GM23338 (cell line): ENCODE results near the gene GORAB. TPM values are rescaled to one million over a fixed set of nuclear protein-coding genes. Genes with fewer than 3 reads are reported as not detected.

Experiments used
- ATAC-seq: fragments of 200-7000 bp; cut with Tn5 transposase; 3 replicates; pipeline ENCODE4 v1.9.1; 2020
- DNase-seq: peaks from one replicate; pipeline ENCODE4 v3.0.0-alpha.2; 2015; ENCODE audit warnings: low spot score
- H2AFZ ChIP-seq: fragments of 200-600 bp; sonication (generic); 2 replicates; pipeline ENCODE4 v1.8.0; 2016; ENCODE audit warnings: antibody characterized with exemption, mild to moderate bottlenecking, moderate library complexity
- H3F3A ChIP-seq: fragments of 200-600 bp; sonication (generic); replicated peaks from 2 replicates; pipeline ENCODE4 v1.8.0; 2017; ENCODE audit warnings: antibody characterized with exemption, mixed run types, low read depth
- H3K27ac ChIP-seq: fragments of 200-600 bp; sonication (generic); 2 replicates; pipeline ENCODE4 v1.6.1; 2016; ENCODE audit warnings: low read depth
- H3K27me3 ChIP-seq: fragments of 200-600 bp; sonication (generic); 2 replicates; pipeline ENCODE4 v1.8.0; 2016; ENCODE audit warnings: mild to moderate bottlenecking, mixed run types, moderate library complexity; ENCODE audit not compliant: insufficient read depth
- H3K36me3 ChIP-seq: fragments of 200-600 bp; sonication (generic); 2 replicates; pipeline ENCODE4 v1.8.0; 2016; ENCODE audit warnings: mild to moderate bottlenecking; ENCODE audit not compliant: insufficient read depth
- H3K4me1 ChIP-seq: fragments of 200-600 bp; sonication (generic); 2 replicates; pipeline ENCODE4 v1.8.0; 2016; ENCODE audit warnings: mild to moderate bottlenecking, moderate library complexity; ENCODE audit not compliant: insufficient read depth
- H3K4me2 ChIP-seq: fragments of 200-600 bp; sonication (generic); 2 replicates; pipeline ENCODE4 v1.7.1; 2017; ENCODE audit warnings: mixed run types
- H3K4me3 ChIP-seq: fragments of 200-600 bp; sonication (generic); 2 replicates; pipeline ENCODE4 v1.6.1; 2016; ENCODE audit warnings: mixed run types
- H3K79me2 ChIP-seq: fragments of 200-600 bp; sonication (generic); replicated peaks from 2 replicates; pipeline ENCODE4 v1.8.0; 2017; ENCODE audit warnings: mild to moderate bottlenecking; ENCODE audit not compliant: insufficient read depth
- H3K9me2 ChIP-seq: fragments of 200-600 bp; sonication (generic); 2 replicates; pipeline ENCODE4 v1.8.0; 2017; ENCODE audit not compliant: insufficient read depth
- H4K20me1 ChIP-seq: fragments of 200-600 bp; sonication (generic); replicated peaks from 2 replicates; pipeline ENCODE4 v1.8.0; 2017; ENCODE audit warnings: mild to moderate bottlenecking; ENCODE audit not compliant: insufficient read depth
- H3K27ac Mint-ChIP-seq: 2 replicates; pipeline ENCODE4 v1.8.0; 2020; ENCODE audit warnings: inconsistent platforms, mild to moderate bottlenecking, moderate library complexity, mixed read lengths
- H3K27me3 Mint-ChIP-seq: 3 replicates; pipeline ENCODE4 v1.8.0; 2022; ENCODE audit warnings: low read depth, mild to moderate bottlenecking, moderate library complexity, mixed read lengths, inconsistent platforms; ENCODE audit not compliant: insufficient read depth, poor library complexity
- H3K36me3 Mint-ChIP-seq: 3 replicates; pipeline ENCODE4 v1.8.0; 2021; ENCODE audit warnings: low read depth, mild to moderate bottlenecking, inconsistent platforms, moderate library complexity, mixed read lengths
- H3K4me1 Mint-ChIP-seq: 3 replicates; pipeline ENCODE4 v1.8.0; 2020; ENCODE audit warnings: mild to moderate bottlenecking, inconsistent platforms, mixed read lengths
- H3K4me3 Mint-ChIP-seq: 3 replicates; pipeline ENCODE4 v1.8.0; 2021; ENCODE audit warnings: moderate library complexity, mild to moderate bottlenecking, inconsistent platforms, mixed read lengths
- H3K9me3 Mint-ChIP-seq: 3 replicates; pipeline ENCODE4 v1.8.0; 2020; ENCODE audit warnings: moderate library complexity, mild to moderate bottlenecking, inconsistent platforms, mixed read lengths
- CREB1 ChIP-seq: fragments of 250-450 bp; sonication (Bioruptor Pico); IDR thresholded peaks from 2 replicates; pipeline ENCODE4 v1.5.0; 2020; ENCODE audit warnings: low read depth, mild to moderate bottlenecking, moderate library complexity
- EZH2 ChIP-seq: fragments of 200-600 bp; sonication (generic); IDR thresholded peaks from one replicate; pipeline ENCODE4 v1.8.0; 2017; ENCODE audit warnings: antibody characterized with exemption, mild to moderate bottlenecking, low read depth; ENCODE audit not compliant: unreplicated experiment
- JUNB ChIP-seq: IDR thresholded peaks from one replicate; pipeline ENCODE4 v1.6.1; 2016; ENCODE audit warnings: antibody characterized with exemption; ENCODE audit not compliant: unreplicated experiment
- NANOG ChIP-seq: IDR thresholded peaks from 2 replicates; pipeline ENCODE4 v1.6.1; 2016; ENCODE audit warnings: antibody characterized with exemption, borderline replicate concordance
- POLR2AphosphoS5 ChIP-seq: IDR thresholded peaks from 2 replicates; pipeline ENCODE4 v1.6.1; 2016; ENCODE audit warnings: antibody characterized with exemption, low read depth
- STAT1 ChIP-seq: IDR thresholded peaks from one replicate; pipeline ENCODE4 v1.6.1; 2016; ENCODE audit warnings: antibody characterized with exemption; ENCODE audit not compliant: unreplicated experiment
- ZNF114 ChIP-seq: fragments of 250-450 bp; sonication (Bioruptor Pico); IDR thresholded peaks from 2 replicates; pipeline ENCODE4 v1.5.0; 2020; ENCODE audit warnings: mild to moderate bottlenecking, moderate library complexity
- ZNF331 ChIP-seq: fragments of 250-450 bp; sonication (Bioruptor Pico); IDR thresholded peaks from 2 replicates; pipeline ENCODE4 v1.5.0; 2020; ENCODE audit warnings: low read depth, mild to moderate bottlenecking, moderate library complexity
- polyA plus RNA-seq: library from polyadenylated mRNA; unstranded; fragments of >200 nt; fragmentation: Nextera tagmentation; extraction: Ambion mirVana; gene quantifications from 2 replicates; pipeline ENCODE4 v1.2.1, GENCODE V29; 2016
- total RNA-seq: library from RNA; depleted of rRNA; stranded (reverse); fragments of >200 nt; shearing (Covaris generic); gene quantifications from 2 replicates; pipeline ENCODE4 v1.2.3, GENCODE V29; 2014
- TF ChIP-seq, protein P1 (sequence below), 2 experiments: fragments of 200-600 bp in 1 of 2; sonication (generic) in 1 of 2; conservative IDR thresholded peaks; 2 replicates each; pipeline versions ENCODE4 v1.5.1 to v1.6.1; 2016 to 2017; ENCODE audit warnings: antibody characterized with exemption in 2 of 2, low read depth in 2 of 2, mild to moderate bottlenecking in 2 of 2, moderate library complexity in 1 of 2
- TF ChIP-seq, protein P2 (sequence below): fragments of 250-450 bp; sonication (Bioruptor Pico); IDR thresholded peaks from 2 replicates; pipeline ENCODE4 v1.5.0; 2020; ENCODE audit warnings: mild to moderate bottlenecking, moderate library complexity
- TF ChIP-seq, protein P3 (sequence below): IDR thresholded peaks from one replicate; pipeline ENCODE4 v1.6.1; 2018; ENCODE audit warnings: antibody characterized with exemption; ENCODE audit not compliant: unreplicated experiment

The GORAB gene
- total and polyA plus RNA-seq, 2 experiments from 2014 or later = 10.4 to 21.1 TPM

DNA sequence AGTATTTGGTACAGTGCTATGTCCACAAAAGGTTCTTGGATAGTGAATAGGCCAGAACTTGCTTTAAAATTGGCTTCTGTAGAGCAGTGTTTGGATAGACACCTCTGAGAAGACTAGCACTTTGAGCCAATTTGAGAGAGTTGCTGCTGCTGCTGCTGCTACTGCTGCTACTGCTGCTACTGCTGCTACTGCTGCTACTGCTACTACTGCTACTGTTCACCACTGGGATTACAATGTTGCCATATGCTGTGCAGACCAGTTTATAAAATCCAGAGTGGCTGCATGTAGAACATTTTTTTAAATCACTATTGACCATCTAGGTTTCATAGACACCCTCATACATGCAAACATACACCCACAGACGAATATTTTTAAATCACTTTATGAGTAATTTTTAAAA, 15.3 kb downstream of the GORAB start:
- H3K27me3 ChIP-seq = no peaks in the 10 kb centered on the region
- H3K27ac ChIP-seq = no peak overlapping the region
- peaks cover 41% of the 10 kb centered on the region for H3K36me3 ChIP-seq
- Mint-ChIP-seq H3K9me3 (peaks cover 3% of the 10 kb centered on the region; the same call in 1 of the 3 replicates), H3K36me3 (peaks cover 70% of the 10 kb centered on the region), H3K4me1 (no peaks in the 10 kb centered on the region), H3K27me3 (no peaks in the 10 kb centered on the region), H3K27ac (no peak overlapping the region), H3K4me3 (no peak overlapping the region)
- no peak for ATAC-seq
- H3K4me2 ChIP-seq = no peak overlapping the region
- H3F3A ChIP-seq = no peaks in the 10 kb centered on the region
- H3K79me2 ChIP-seq = no peaks in the 10 kb centered on the region
- H3K4me1 ChIP-seq = no peaks in the 10 kb centered on the region
- TF ChIP-seq, protein P1, sequence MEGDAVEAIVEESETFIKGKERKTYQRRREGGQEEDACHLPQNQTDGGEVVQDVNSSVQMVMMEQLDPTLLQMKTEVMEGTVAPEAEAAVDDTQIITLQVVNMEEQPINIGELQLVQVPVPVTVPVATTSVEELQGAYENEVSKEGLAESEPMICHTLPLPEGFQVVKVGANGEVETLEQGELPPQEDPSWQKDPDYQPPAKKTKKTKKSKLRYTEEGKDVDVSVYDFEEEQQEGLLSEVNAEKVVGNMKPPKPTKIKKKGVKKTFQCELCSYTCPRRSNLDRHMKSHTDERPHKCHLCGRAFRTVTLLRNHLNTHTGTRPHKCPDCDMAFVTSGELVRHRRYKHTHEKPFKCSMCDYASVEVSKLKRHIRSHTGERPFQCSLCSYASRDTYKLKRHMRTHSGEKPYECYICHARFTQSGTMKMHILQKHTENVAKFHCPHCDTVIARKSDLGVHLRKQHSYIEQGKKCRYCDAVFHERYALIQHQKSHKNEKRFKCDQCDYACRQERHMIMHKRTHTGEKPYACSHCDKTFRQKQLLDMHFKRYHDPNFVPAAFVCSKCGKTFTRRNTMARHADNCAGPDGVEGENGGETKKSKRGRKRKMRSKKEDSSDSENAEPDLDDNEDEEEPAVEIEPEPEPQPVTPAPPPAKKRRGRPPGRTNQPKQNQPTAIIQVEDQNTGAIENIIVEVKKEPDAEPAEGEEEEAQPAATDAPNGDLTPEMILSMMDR (conservative IDR thresholded peaks at IDR 0.05; ENCODE audit: low read depth in 2 of 2) = no peak
- TF ChIP-seq CREB1 (no peak), EZH2 (no peak), NANOG (no peak), ZNF114 (CRISPR knock-in tag) (no peak), POLR2AphosphoS5 (no peak), JUNB (no peak), STAT1 (no peak), ZNF331 (no peak)
- TF ChIP-seq, protein P2, sequence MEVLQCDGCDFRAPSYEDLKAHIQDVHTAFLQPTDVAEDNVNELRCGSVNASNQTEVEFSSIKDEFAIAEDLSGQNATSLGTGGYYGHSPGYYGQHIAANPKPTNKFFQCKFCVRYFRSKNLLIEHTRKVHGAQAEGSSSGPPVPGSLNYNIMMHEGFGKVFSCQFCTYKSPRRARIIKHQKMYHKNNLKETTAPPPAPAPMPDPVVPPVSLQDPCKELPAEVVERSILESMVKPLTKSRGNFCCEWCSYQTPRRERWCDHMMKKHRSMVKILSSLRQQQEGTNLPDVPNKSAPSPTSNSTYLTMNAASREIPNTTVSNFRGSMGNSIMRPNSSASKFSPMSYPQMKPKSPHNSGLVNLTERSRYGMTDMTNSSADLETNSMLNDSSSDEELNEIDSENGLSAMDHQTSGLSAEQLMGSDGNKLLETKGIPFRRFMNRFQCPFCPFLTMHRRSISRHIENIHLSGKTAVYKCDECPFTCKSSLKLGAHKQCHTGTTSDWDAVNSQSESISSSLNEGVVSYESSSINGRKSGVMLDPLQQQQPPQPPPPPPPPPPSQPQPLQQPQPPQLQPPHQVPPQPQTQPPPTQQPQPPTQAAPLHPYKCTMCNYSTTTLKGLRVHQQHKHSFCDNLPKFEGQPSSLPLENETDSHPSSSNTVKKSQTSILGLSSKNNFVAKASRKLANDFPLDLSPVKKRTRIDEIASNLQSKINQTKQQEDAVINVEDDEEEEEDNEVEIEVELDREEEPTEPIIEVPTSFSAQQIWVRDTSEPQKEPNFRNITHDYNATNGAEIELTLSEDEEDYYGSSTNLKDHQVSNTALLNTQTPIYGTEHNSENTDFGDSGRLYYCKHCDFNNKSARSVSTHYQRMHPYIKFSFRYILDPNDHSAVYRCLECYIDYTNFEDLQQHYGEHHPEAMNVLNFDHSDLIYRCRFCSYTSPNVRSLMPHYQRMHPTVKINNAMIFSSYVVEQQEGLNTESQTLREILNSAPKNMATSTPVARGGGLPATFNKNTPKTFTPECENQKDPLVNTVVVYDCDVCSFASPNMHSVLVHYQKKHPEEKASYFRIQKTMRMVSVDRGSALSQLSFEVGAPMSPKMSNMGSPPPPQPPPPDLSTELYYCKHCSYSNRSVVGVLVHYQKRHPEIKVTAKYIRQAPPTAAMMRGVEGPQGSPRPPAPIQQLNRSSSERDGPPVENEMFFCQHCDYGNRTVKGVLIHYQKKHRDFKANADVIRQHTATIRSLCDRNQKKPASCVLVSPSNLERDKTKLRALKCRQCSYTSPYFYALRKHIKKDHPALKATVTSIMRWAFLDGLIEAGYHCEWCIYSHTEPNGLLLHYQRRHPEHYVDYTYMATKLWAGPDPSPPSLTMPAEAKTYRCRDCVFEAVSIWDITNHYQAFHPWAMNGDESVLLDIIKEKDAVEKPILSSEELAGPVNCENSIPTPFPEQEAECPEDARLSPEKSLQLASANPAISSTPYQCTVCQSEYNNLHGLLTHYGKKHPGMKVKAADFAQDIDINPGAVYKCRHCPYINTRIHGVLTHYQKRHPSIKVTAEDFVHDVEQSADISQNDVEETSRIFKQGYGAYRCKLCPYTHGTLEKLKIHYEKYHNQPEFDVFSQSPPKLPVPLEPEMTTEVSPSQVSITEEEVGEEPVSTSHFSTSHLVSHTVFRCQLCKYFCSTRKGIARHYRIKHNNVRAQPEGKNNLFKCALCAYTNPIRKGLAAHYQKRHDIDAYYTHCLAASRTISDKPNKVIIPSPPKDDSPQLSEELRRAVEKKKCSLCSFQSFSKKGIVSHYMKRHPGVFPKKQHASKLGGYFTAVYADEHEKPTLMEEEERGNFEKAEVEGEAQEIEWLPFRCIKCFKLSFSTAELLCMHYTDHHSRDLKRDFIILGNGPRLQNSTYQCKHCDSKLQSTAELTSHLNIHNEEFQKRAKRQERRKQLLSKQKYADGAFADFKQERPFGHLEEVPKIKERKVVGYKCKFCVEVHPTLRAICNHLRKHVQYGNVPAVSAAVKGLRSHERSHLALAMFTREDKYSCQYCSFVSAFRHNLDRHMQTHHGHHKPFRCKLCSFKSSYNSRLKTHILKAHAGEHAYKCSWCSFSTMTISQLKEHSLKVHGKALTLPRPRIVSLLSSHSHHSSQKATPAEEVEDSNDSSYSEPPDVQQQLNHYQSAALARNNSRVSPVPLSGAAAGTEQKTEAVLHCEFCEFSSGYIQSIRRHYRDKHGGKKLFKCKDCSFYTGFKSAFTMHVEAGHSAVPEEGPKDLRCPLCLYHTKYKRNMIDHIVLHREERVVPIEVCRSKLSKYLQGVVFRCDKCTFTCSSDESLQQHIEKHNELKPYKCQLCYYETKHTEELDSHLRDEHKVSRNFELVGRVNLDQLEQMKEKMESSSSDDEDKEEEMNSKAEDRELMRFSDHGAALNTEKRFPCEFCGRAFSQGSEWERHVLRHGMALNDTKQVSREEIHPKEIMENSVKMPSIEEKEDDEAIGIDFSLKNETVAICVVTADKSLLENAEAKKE (CRISPR knock-in tag) = no peak
- TF ChIP-seq, protein P3, sequence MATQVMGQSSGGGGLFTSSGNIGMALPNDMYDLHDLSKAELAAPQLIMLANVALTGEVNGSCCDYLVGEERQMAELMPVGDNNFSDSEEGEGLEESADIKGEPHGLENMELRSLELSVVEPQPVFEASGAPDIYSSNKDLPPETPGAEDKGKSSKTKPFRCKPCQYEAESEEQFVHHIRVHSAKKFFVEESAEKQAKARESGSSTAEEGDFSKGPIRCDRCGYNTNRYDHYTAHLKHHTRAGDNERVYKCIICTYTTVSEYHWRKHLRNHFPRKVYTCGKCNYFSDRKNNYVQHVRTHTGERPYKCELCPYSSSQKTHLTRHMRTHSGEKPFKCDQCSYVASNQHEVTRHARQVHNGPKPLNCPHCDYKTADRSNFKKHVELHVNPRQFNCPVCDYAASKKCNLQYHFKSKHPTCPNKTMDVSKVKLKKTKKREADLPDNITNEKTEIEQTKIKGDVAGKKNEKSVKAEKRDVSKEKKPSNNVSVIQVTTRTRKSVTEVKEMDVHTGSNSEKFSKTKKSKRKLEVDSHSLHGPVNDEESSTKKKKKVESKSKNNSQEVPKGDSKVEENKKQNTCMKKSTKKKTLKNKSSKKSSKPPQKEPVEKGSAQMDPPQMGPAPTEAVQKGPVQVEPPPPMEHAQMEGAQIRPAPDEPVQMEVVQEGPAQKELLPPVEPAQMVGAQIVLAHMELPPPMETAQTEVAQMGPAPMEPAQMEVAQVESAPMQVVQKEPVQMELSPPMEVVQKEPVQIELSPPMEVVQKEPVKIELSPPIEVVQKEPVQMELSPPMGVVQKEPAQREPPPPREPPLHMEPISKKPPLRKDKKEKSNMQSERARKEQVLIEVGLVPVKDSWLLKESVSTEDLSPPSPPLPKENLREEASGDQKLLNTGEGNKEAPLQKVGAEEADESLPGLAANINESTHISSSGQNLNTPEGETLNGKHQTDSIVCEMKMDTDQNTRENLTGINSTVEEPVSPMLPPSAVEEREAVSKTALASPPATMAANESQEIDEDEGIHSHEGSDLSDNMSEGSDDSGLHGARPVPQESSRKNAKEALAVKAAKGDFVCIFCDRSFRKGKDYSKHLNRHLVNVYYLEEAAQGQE = no peak
- DNase-seq = no peak
- no peaks in the 10 kb centered on the region for H3K9me2 ChIP-seq
- no peak overlapping the region for H2AFZ ChIP-seq
- no peak overlapping the region for H3K4me3 ChIP-seq
- H4K20me1 ChIP-seq = peaks cover 2% of the 10 kb centered on the region; the same call in 1 of the 2 replicates
